PFSK-1 (cell line): ENCODE measurements around the gene SUV39H2.
A peak's percentile ranks its signal among the peaks of the same experiment; 100 is the strongest.

Experiments used
- FOXP2 ChIP-seq: optimal IDR thresholded peaks from 2 replicates; pipeline ENCODE3; 2011; ENCODE audit warnings: borderline replicate concordance, control low read depth, inconsistent platforms; ENCODE audit not compliant: insufficient read depth; ENCODE audit errors: extremely low read length, extremely low read depth
- POLR2AphosphoS5 ChIP-seq: IDR thresholded peaks from 2 replicates; pipeline ENCODE4 v1.6.1; 2012; ENCODE audit warnings: low read depth, mild to moderate bottlenecking, control low read depth, low read length, moderate library complexity
- SIN3A ChIP-seq: IDR thresholded peaks from 2 replicates; pipeline ENCODE4 v1.6.1; 2012; ENCODE audit warnings: mild to moderate bottlenecking, low read length, moderate library complexity, borderline replicate concordance; ENCODE audit not compliant: insufficient read depth
- TAF1 ChIP-seq: IDR thresholded peaks from 2 replicates; pipeline ENCODE4 v1.6.1; 2012; ENCODE audit warnings: low read length, control low read depth, borderline replicate concordance; ENCODE audit not compliant: insufficient read depth
- TF ChIP-seq, protein P1 (sequence below), 2 experiments: IDR thresholded peaks; 2 replicates each; pipeline versions ENCODE4 v1.6.1 to v1.8.0; 2011 to 2012; ENCODE audit warnings: low read depth in 2 of 2, low read length in 2 of 2, control low read depth in 1 of 2, inconsistent platforms in 1 of 2, mild to moderate bottlenecking in 1 of 2, moderate library complexity in 1 of 2; ENCODE audit not compliant: insufficient read depth in 1 of 2

The SUV39H2 gene

DNA sequence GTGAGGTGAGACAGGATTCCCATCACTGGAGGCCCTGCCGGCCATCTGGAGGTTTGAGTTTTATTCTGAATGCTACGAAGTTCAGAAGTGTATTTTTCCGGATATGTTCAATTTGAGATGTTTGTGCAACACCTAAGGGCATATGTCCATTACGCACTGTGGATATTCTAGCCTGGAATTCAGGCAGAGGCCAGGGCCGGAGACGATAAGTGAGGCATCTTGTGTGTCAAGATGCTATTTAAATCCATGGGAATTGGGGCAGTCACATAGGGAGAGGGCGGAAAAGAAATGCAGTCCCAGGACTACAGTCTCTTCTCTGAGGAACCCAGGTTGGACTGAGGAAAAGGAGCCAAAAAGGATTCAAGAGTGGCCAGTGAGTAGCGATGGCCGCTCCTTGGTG is 1.9 kb upstream of the SUV39H2 start:
- TF ChIP-seq, protein P1, sequence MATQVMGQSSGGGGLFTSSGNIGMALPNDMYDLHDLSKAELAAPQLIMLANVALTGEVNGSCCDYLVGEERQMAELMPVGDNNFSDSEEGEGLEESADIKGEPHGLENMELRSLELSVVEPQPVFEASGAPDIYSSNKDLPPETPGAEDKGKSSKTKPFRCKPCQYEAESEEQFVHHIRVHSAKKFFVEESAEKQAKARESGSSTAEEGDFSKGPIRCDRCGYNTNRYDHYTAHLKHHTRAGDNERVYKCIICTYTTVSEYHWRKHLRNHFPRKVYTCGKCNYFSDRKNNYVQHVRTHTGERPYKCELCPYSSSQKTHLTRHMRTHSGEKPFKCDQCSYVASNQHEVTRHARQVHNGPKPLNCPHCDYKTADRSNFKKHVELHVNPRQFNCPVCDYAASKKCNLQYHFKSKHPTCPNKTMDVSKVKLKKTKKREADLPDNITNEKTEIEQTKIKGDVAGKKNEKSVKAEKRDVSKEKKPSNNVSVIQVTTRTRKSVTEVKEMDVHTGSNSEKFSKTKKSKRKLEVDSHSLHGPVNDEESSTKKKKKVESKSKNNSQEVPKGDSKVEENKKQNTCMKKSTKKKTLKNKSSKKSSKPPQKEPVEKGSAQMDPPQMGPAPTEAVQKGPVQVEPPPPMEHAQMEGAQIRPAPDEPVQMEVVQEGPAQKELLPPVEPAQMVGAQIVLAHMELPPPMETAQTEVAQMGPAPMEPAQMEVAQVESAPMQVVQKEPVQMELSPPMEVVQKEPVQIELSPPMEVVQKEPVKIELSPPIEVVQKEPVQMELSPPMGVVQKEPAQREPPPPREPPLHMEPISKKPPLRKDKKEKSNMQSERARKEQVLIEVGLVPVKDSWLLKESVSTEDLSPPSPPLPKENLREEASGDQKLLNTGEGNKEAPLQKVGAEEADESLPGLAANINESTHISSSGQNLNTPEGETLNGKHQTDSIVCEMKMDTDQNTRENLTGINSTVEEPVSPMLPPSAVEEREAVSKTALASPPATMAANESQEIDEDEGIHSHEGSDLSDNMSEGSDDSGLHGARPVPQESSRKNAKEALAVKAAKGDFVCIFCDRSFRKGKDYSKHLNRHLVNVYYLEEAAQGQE (IDR thresholded peaks at IDR 0.05; ENCODE audit: insufficient read depth in 1 of 2, low read depth in 2 of 2, low read length in 2 of 2): no peak
- no peak for TF ChIP-seq SIN3A
- no peak for TF ChIP-seq FOXP2
- no peak for TF ChIP-seq POLR2AphosphoS5
- no peak for TF ChIP-seq TAF1

DNA sequence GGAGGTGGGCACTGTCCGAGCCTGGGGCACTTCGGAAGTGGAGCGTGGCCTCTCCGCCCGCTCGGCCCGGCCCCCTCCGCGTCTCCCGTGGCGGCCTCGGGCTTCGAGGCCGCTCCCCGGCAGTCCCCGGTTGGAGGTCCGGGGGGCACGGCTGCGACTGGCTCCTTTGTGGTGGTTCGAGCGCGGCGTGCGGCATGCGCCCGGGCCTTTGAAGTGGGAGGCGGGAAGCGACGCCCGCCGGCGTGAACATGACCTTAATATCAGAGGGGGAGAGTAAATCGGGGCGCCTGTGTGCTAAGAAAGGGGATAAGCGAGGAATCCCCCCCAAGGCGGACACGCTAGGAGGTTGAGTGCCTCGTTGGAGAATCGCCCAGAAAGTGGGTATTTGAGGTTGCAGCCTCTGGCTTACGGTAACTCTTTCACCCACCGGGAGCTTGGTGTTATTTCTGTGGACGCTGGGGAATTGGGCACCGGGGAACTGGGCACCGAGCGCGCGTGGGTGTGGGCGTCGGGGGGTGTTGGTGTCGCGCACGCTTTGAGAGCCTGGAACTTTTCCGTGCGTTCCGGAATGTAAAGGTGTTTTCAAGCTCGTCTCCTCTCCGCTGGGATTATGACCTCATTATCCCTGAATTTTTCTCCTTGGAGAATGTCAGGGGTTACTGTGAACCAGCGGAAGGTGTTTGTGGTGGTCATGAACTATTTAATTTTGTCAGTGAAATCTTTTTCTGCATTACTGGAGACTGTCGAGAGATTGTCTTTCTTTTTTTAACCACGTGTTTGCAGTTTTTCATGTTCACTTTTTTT is 660 bp downstream of the SUV39H2 start:
- TF ChIP-seq POLR2AphosphoS5 (no peak), FOXP2 (no peak), TAF1 (no peak), SIN3A (no peak)
- TF ChIP-seq, protein P1 (IDR thresholded peaks at IDR 0.05; ENCODE audit: insufficient read depth in 1 of 2, low read depth in 2 of 2, low read length in 2 of 2): no peak

DNA sequence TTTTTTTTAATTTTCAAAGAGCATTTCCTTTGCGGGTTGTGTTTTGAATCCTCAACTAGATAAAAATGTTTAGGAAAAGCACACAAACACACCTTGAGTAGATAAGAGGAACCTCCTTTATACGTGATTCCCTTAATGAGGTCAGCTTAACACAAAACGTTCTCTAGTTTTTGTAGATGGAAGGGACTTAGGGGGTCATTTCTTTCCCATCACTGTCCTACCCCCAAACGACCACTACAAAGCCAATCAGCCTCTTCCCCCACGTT is 1.2 kb downstream of the SUV39H2 start:
- TF ChIP-seq SIN3A: no peak
- TF ChIP-seq TAF1: no peak
- no peak for TF ChIP-seq FOXP2

DNA sequence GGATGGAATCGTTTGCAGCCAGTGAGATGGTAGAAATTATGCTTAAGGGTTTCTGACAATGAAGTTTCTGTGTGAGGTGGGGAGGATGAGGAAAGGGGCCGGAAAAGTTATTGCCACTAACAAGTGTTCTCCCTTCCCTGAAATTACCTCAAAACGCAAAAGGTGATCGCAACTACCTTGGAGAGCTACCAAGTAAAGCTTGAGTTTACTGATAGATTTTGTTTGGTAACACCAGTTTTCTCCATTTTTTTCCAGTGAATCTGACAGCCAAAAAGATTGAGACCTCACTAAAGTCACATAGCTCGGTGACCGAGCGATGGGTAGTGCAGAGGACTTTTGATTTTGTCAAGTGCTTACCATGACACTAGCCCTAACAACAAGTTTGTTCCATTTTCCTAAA is 1.6 kb downstream of the SUV39H2 start:
- no peak for TF ChIP-seq SIN3A
- TF ChIP-seq, protein P1 (IDR thresholded peaks at IDR 0.05; ENCODE audit: insufficient read depth in 1 of 2, low read depth in 2 of 2, low read length in 2 of 2): peak; percentile 67 to 85

DNA sequence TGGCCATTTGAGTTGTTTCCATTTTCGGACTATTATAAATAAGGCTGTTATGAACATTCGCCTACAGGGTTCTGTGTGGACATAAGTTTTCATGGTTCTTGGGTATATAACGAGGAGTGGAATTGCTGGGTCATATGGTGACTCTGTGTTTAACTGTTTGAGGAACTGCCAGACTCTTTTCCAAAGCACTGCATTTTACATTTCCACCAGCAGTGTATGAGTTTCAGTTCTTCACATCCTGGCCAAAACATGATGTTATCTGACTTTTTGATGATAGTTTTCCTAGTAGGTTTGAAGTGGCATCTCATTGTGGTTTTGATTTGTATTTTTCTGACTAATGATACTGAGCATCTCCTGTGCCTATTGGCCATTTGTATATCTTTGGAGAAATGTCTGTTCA is 5.4 kb downstream of the SUV39H2 start:
- TF ChIP-seq SIN3A: no peak
- no peak for TF ChIP-seq FOXP2
- no peak for TF ChIP-seq TAF1
- TF ChIP-seq, protein P1 (IDR thresholded peaks at IDR 0.05; ENCODE audit: insufficient read depth in 1 of 2, low read depth in 2 of 2, low read length in 2 of 2): no peak
- TF ChIP-seq POLR2AphosphoS5: no peak
